Spleen (tissue), 11 donors: ENCODE data around the gene RPRD1A. TPM values are rescaled to one million over a fixed set of nuclear protein-coding genes. Genes with fewer than 3 reads are reported as not detected.

Source experiments
- DNase-seq: peaks from one replicate; pipeline ENCODE4 v3.0.0-alpha.2; 2020
- H3K27ac ChIP-seq, 8 donors: fragments of 200-600 bp; sonication (generic) in 7 of 8; 1 replicate in 4 of 8; 2 replicates in 4 of 8; pipeline versions ENCODE4 v1.5.0 to v1.8.0; 2016 to 2021; ENCODE audit warnings: inconsistent platforms in 4 of 8, mild to moderate bottlenecking in 4 of 8, moderate library complexity in 1 of 8
- H3K27me3 ChIP-seq, 7 donors: fragments of 200-600 bp; sonication (generic) in 6 of 7; replicated peaks in 1 of 7; 1 replicate in 4 of 7; 2 replicates in 3 of 7; pipeline versions ENCODE4 v1.5.0 to v1.8.0; 2016 to 2021; ENCODE audit warnings: inconsistent platforms in 3 of 7, mild to moderate bottlenecking in 1 of 7
- H3K36me3 ChIP-seq, 6 donors: fragments of 200-600 bp; sonication (generic) in 5 of 6; 1 replicate in 4 of 6; 2 replicates in 2 of 6; pipeline versions ENCODE4 v1.5.0 to v1.8.0; 2016 to 2021; ENCODE audit warnings: inconsistent platforms in 2 of 6
- H3K4me1 ChIP-seq, 6 donors: fragments of 200-600 bp; sonication (generic) in 5 of 6; 1 replicate in 3 of 6; 2 replicates in 3 of 6; pipeline versions ENCODE4 v1.5.0 to v1.8.0; 2016 to 2021; ENCODE audit warnings: inconsistent platforms in 3 of 6
- H3K4me3 ChIP-seq, 8 donors: fragments of 200-600 bp; sonication (generic) in 7 of 8; 1 replicate in 4 of 8; 2 replicates in 4 of 8; pipeline versions ENCODE4 v1.5.0 to v1.8.0; 2016 to 2021; ENCODE audit warnings: inconsistent platforms in 4 of 8, mild to moderate bottlenecking in 4 of 8, moderate library complexity in 2 of 8
- H3K9me3 ChIP-seq, 8 donors: fragments of 200-600 bp; sonication (generic) in 7 of 8; 1 replicate in 4 of 8; 2 replicates in 4 of 8; pipeline versions ENCODE4 v1.5.0 to v1.8.0; 2016 to 2021; ENCODE audit warnings: inconsistent platforms in 4 of 8
- CTCF ChIP-seq, 11 experiments: fragments of 200-600 bp in 7 of 11; fragments of 450-650 bp in 4 of 11; sonication (generic) in 4 of 11; IDR thresholded peaks in 8 of 11; conservative IDR thresholded peaks in 3 of 11; 1 replicate in 7 of 11; 2 replicates in 4 of 11; pipeline versions ENCODE4 v1.4.0 to v1.8.0; 2016 to 2021; ENCODE audit warnings: antibody characterized with exemption in 11 of 11, inconsistent platforms in 4 of 11, mild to moderate bottlenecking in 1 of 11
- POLR2A ChIP-seq, 3 donors: fragments of 450-650 bp; IDR thresholded peaks; one replicate each; pipeline ENCODE4 v1.5.1; 2017; ENCODE audit warnings: antibody characterized with exemption in 3 of 3, mild to moderate bottlenecking in 1 of 3
- POLR2AphosphoS5 ChIP-seq, 3 donors: sonication (generic); formaldehyde crosslinking; IDR thresholded peaks; one replicate each; pipeline ENCODE4 v1.5.1; 2017; ENCODE audit warnings: antibody characterized with exemption in 3 of 3
- WGBS, 5 donors: extraction: QIAGEN DNeasy Blood & Tissue Kit in 3 of 5; methylation state at CpG; one replicate each; pipeline versions ENCODE4 v1.1.5 to v1.1.7; 2013 to 2018; 5-methylcytosine and 5-hydroxymethylcytosine counted together
- intact Hi-C: fragments of 100-400 bp; cut with DNase I; formaldehyde crosslinking; loops from one replicate; pipeline ENCODE4 v1.15.0; 2023; ENCODE audit warnings: low total_unique reads
- polyA plus RNA-seq, 3 donors: library from polyadenylated mRNA; stranded (reverse); fragments of 200-250 nt; gene quantifications; one replicate each; pipeline ENCODE4 v1.2.1, GENCODE V29; 2013
- total RNA-seq, 7 donors: library from RNA; depleted of rRNA in 3 of 7; stranded (reverse); fragments of >200 nt in 3 of 7; fragmentation: NEBNext Ultra II Directional in 4 of 7; extraction: Animal tissue kit (Norgen Biotek cat#: 25700) in 4 of 7; gene quantifications; one replicate each; pipeline versions ENCODE4 v1.1.0 to v1.2.1, GENCODE V29; 2016 to 2021
- donor health status: healthy with polysubstance abuse.
- donor health status: DM: no; HTN: no; CAD: no; lungs with moderate emphysema.
- donor health status: DM: no; HTN: no; CAD: no.
- donor health status: Bipolar disorder and iron deficiency.
- donor health status: healthy.
- donor health status: DM: no; HTN: no; CAD: no.
- donor health status: DM: yes; HTN: yes; CAD: no.

RPRD1A gene
- total and polyA plus RNA-seq, 10 donors = 15.8 to 69.3 (median 47.1) TPM

GRCh38 chr18:35949090-35949489 is 118.3 kb downstream of the RPRD1A start:
- H3K27me3 ChIP-seq = peaks cover 0 to 15% (median 7%) of the 10 kb centered on the region in 7 donors
- H3K36me3 ChIP-seq = no peaks in the 10 kb centered on the region
- H3K4me1 ChIP-seq = peaks cover 0 to 11% (median 9%) of the 10 kb centered on the region in 6 donors
- TF ChIP-seq POLR2AphosphoS5 (IDR thresholded peaks at IDR 0.05) = no peak
- no peak for TF ChIP-seq CTCF (IDR thresholded peaks at IDR 0.05 in 8 of 11, conservative IDR thresholded peaks at IDR 0.05 in 3 of 11)
- no peak for TF ChIP-seq POLR2A (IDR thresholded peaks at IDR 0.05)
- DNase-seq = no peak
- no peak overlapping the region for H3K4me3 ChIP-seq
- WGBS, 5 donors = 79 to 86% (median 84%) methylated on average over 6 of the region's 6 CpGs
- intact Hi-C loops = loop anchor here (5.0 kb wide), 1 partner anchor 192 kb away; no protein-coding TSS in a partner anchor
- no peak overlapping the region for H3K27ac ChIP-seq
- peaks cover 0 to 7% (median 0%) of the 10 kb centered on the region in 8 donors for H3K9me3 ChIP-seq

GRCh38 chr18:35948080-35948479 is 119.3 kb downstream of the RPRD1A start:
- Histone ChIP-seq H3K4me1 (peaks cover 0 to 11% (median 9%) of the 10 kb centered on the region in 6 donors), H3K4me3 (no peak overlapping the region), H3K27ac (no peak overlapping the region), H3K36me3 (no peaks in the 10 kb centered on the region), H3K27me3 (peaks cover 0 to 15% (median 7%) of the 10 kb centered on the region in 7 donors), H3K9me3 (peaks cover 0 to 6% (median 0%) of the 10 kb centered on the region in 8 donors)
- TF ChIP-seq POLR2A (IDR thresholded peaks at IDR 0.05) = no peak
- no peak for TF ChIP-seq CTCF (IDR thresholded peaks at IDR 0.05 in 8 of 11, conservative IDR thresholded peaks at IDR 0.05 in 3 of 11)
- no peak for TF ChIP-seq POLR2AphosphoS5 (IDR thresholded peaks at IDR 0.05)
- intact Hi-C loops = loop anchor here (5.0 kb wide), 1 partner anchor 191 kb away; no protein-coding TSS in a partner anchor
- WGBS, 5 donors = 80 to 87% (median 84%) methylated on average over 3 of the region's 3 CpGs
- no peak for DNase-seq

- H3K27me3 ChIP-seq = no peaks in the 10 kb centered on the region
- no peak overlapping the region for H3K4me3 ChIP-seq
- WGBS, 5 donors = 92 to 96% (median 95%) methylated on average over 5 to 6 of the region's 6 CpGs
- no peaks in the 10 kb centered on the region for H3K4me1 ChIP-seq
- H3K27ac ChIP-seq = no peak overlapping the region
- no peaks in the 10 kb centered on the region for H3K9me3 ChIP-seq
- no peaks in the 10 kb centered on the region for H3K36me3 ChIP-seq
- no peak for TF ChIP-seq POLR2AphosphoS5 (IDR thresholded peaks at IDR 0.05)
- TF ChIP-seq CTCF (IDR thresholded peaks at IDR 0.05 in 8 of 11, conservative IDR thresholded peaks at IDR 0.05 in 3 of 11) = no peak
- no peak for TF ChIP-seq POLR2A (IDR thresholded peaks at IDR 0.05)
- intact Hi-C loops = no loop called here
- DNase-seq = no peak
Measured at GRCh38 chr18:35942661-35943060, 124.7 kb downstream of the RPRD1A start.

GRCh38 chr18:35942133-35942532 is 125.2 kb downstream of the RPRD1A start:
- Histone ChIP-seq H3K27ac (no peak overlapping the region), H3K4me3 (no peak overlapping the region), H3K36me3 (no peaks in the 10 kb centered on the region), H3K4me1 (no peaks in the 10 kb centered on the region), H3K9me3 (no peaks in the 10 kb centered on the region), H3K27me3 (no peaks in the 10 kb centered on the region)
- DNase-seq = no peak
- TF ChIP-seq POLR2A (IDR thresholded peaks at IDR 0.05) = no peak
- no peak for TF ChIP-seq POLR2AphosphoS5 (IDR thresholded peaks at IDR 0.05)
- intact Hi-C loops = no loop called here

- Histone ChIP-seq H3K4me1 (no peaks in the 10 kb centered on the region), H3K27ac (no peak overlapping the region), H3K27me3 (no peaks in the 10 kb centered on the region), H3K36me3 (no peaks in the 10 kb centered on the region), H3K9me3 (no peaks in the 10 kb centered on the region), H3K4me3 (no peak overlapping the region)
- no peak for TF ChIP-seq POLR2AphosphoS5 (IDR thresholded peaks at IDR 0.05)
- no peak for TF ChIP-seq POLR2A (IDR thresholded peaks at IDR 0.05)
- no peak for TF ChIP-seq CTCF (IDR thresholded peaks at IDR 0.05 in 8 of 11, conservative IDR thresholded peaks at IDR 0.05 in 3 of 11)
- no peak for DNase-seq
- WGBS, 5 donors = 73 to 83% (median 80%) methylated on average over 6 of the region's 6 CpGs
- intact Hi-C loops = no loop called here
Measured at GRCh38 chr18:35941299-35941698, 126.1 kb downstream of the RPRD1A start.
